Activated CD8-positive, alpha-beta T cell treated with anti-CD3 and anti-CD28 coated beads for 36 hours (primary cell): ENCODE data around the gene FMNL2. TPM values are rescaled to one million over a fixed set of nuclear protein-coding genes. Genes with fewer than 3 reads are reported as not detected.

Experiments
- ATAC-seq: fragments of 200-7000 bp; cut with Tn5 transposase; one replicate; pipeline ENCODE4 v1.10.0; 2021; ENCODE audit warnings: mild to moderate bottlenecking, moderate library complexity
- CTCF ChIA-PET: fragments of 350-600 bp; sonication (Branson Sonifier 250); formaldehyde crosslinking; loops from one replicate; lab custom pipeline; 2021; ENCODE audit warnings: antibody characterized with exemption; lab: Charles Lee
- POLR2A ChIA-PET: fragments of 350-600 bp; sonication (Branson Sonifier 250); formaldehyde crosslinking; loops from one replicate; lab custom pipeline; 2021; ENCODE audit warnings: antibody characterized with exemption; lab: Charles Lee
- DNase-seq: peaks from one replicate; pipeline ENCODE4 v3.0.0-alpha.2; 2020
- H3K27ac Mint-ChIP-seq: one replicate; pipeline ENCODE4 v1.8.0; 2021; ENCODE audit warnings: mild to moderate bottlenecking, mixed read lengths
- H3K27me3 Mint-ChIP-seq: one replicate; pipeline ENCODE4 v1.8.0; 2021; ENCODE audit warnings: mixed read lengths
- H3K36me3 Mint-ChIP-seq: one replicate; pipeline ENCODE4 v1.8.0; 2021; ENCODE audit warnings: low read depth, mixed read lengths
- H3K4me1 Mint-ChIP-seq: one replicate; pipeline ENCODE4 v1.8.0; 2021; ENCODE audit warnings: low read depth, mixed read lengths
- H3K4me3 Mint-ChIP-seq: one replicate; pipeline ENCODE4 v1.8.0; 2021; ENCODE audit warnings: mild to moderate bottlenecking, moderate library complexity, mixed read lengths
- H3K9me3 Mint-ChIP-seq: one replicate; pipeline ENCODE4 v1.8.0; 2021; ENCODE audit warnings: mixed read lengths
- CTCF ChIP-seq: fragments of 200-600 bp; IDR thresholded peaks from one replicate; pipeline ENCODE4 v1.8.0; 2022; ENCODE audit warnings: antibody characterized with exemption, mild to moderate bottlenecking
- intact Hi-C: fragments of 100-400 bp; cut with micrococcal nuclease; formaldehyde crosslinking; loops from one replicate; pipeline ENCODE4 v1.10.0; 2022
- total RNA-seq, 2 experiments: library from RNA; stranded (reverse); gene quantifications; one replicate each; pipeline ENCODE4 v1.2.3, GENCODE V29; 2021

Gene FMNL2
- total RNA-seq, 2 experiments from 2014 or later: 1.1 TPM

GRCh38 chr2:152420936-152421335 is 86.0 kb downstream of the FMNL2 start:
- Mint-ChIP-seq H3K36me3 (no peaks in the 10 kb centered on the region), H3K4me3 (no peak overlapping the region), H3K27me3 (peaks cover 11% of the 10 kb centered on the region), H3K9me3 (no peaks in the 10 kb centered on the region), H3K4me1 (no peaks in the 10 kb centered on the region), H3K27ac (no peak overlapping the region)
- TF ChIP-seq CTCF: no peak
- POLR2A ChIA-PET: no interaction called here
- intact Hi-C loops: no loop called here
- ATAC-seq: no peak
- CTCF ChIA-PET: no interaction called here
- no peak for DNase-seq

GRCh38 chr2:152421521-152422370 is 86.8 kb downstream of the FMNL2 start:
- Mint-ChIP-seq H3K4me3 (no peak overlapping the region), H3K36me3 (no peaks in the 10 kb centered on the region), H3K27ac (no peak overlapping the region), H3K4me1 (no peaks in the 10 kb centered on the region), H3K27me3 (peaks cover 11% of the 10 kb centered on the region), H3K9me3 (no peaks in the 10 kb centered on the region)
- intact Hi-C loops: no loop called here
- ChIA-PET CTCF (interaction anchor here (1.6 kb wide), 1 partner anchor 214 kb away, joined by 3 read pairs; no protein-coding TSS in a partner anchor), POLR2A (no interaction called here)
- no peak for TF ChIP-seq CTCF
- no peak for ATAC-seq
- DNase-seq: no peak

- DNase-seq (no peak), ATAC-seq (no peak)
- H3K4me3 Mint-ChIP-seq: no peak overlapping the region
- no peaks in the 10 kb centered on the region for H3K9me3 Mint-ChIP-seq
- peaks cover 10% of the 10 kb centered on the region for H3K27me3 Mint-ChIP-seq
- H3K36me3 Mint-ChIP-seq: no peaks in the 10 kb centered on the region
- no peak overlapping the region for H3K27ac Mint-ChIP-seq
- H3K4me1 Mint-ChIP-seq: no peaks in the 10 kb centered on the region
- CTCF ChIA-PET: no interaction called here
- TF ChIP-seq CTCF: no peak
- intact Hi-C loops: no loop called here
- POLR2A ChIA-PET: no interaction called here
These were observed 88.7 kb downstream of the FMNL2 start for GRCh38 chr2:152423684-152424083.

GRCh38 chr2:152425765-152426727 is 91.1 kb downstream of the FMNL2 start:
- no peak for TF ChIP-seq CTCF
- ChIA-PET POLR2A (no interaction called here), CTCF (no interaction called here)
- Mint-ChIP-seq H3K27ac (no peak overlapping the region), H3K9me3 (no peaks in the 10 kb centered on the region), H3K27me3 (peaks cover 6% of the 10 kb centered on the region), H3K4me3 (no peak overlapping the region), H3K36me3 (no peaks in the 10 kb centered on the region), H3K4me1 (no peaks in the 10 kb centered on the region)
- DNase-seq (no peak), ATAC-seq (no peak)
- intact Hi-C loops: no loop called here

- CTCF ChIA-PET: no interaction called here
- Mint-ChIP-seq H3K9me3 (no peaks in the 10 kb centered on the region), H3K4me1 (no peaks in the 10 kb centered on the region), H3K27ac (no peak overlapping the region), H3K27me3 (peaks cover 3% of the 10 kb centered on the region), H3K36me3 (no peaks in the 10 kb centered on the region), H3K4me3 (no peak overlapping the region)
- POLR2A ChIA-PET: no interaction called here
- DNase-seq (no peak), ATAC-seq (no peak)
- intact Hi-C loops: no loop called here
- no peak for TF ChIP-seq CTCF
These were observed 91.8 kb downstream of the FMNL2 start for GRCh38 chr2:152426801-152427200.
